HG03457 (cell line): ENCODE results near the gene NPHP4.
A peak's percentile ranks its signal among the peaks of the same experiment; 100 is the strongest.

Experiments
- ATAC-seq: cut with Tn5 transposase; IDR thresholded peaks from one replicate; pipeline ENCODE4 v1.9.1; 2021; ENCODE audit warnings: moderate number of reproducible peaks; ENCODE audit not compliant: unreplicated experiment

Gene NPHP4

GRCh38 chr1:6004412-6005123, 12.3 kb upstream of the NPHP4 start:
- no peak for ATAC-seq

GRCh38 chr1:6003568-6004411, 11.6 kb upstream of the NPHP4 start:
- no peak for ATAC-seq

DNA sequence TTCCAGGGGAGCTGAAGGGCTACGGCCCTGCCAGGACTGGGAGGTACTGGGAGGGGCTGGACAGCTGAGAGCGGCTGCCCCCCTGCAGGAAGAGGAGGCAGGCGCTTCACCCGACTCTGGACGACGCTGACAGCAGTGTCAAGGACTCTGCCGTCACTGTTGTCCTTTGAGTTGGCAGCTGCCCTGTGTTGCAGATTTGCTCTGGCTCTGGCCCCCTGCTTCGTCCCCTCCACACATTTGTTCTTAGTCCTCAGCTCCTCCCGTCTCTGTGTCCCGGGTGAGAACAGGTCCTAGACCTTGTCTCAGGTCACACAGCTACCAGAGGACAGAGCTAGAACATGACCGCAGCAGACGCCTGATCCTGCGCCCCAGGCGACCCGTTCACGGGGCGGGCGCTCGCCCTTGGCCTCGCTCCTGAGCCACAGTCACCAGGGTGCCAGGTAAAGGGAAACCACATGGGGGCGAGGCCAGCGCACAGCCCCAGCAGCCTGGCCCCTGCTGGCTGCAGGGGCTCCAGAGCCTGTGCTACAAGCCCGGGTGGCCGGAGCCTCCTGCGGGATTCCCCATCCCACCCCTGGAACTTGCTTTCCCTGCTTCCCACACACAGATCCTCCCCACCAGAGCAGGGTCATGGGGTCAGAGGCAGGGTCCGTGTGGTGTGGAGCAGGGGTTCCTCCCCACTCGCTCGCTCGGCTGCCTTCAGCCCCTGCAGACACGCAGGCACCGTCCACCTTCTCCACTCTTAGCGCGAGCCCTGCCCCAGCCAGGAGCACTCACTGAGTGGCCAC, 10.7 kb upstream of the NPHP4 start:
- no peak for ATAC-seq

- ATAC-seq = no peak
Observed at GRCh38 chr1:6001992-6002576, 9.9 kb upstream of the NPHP4 start.

DNA sequence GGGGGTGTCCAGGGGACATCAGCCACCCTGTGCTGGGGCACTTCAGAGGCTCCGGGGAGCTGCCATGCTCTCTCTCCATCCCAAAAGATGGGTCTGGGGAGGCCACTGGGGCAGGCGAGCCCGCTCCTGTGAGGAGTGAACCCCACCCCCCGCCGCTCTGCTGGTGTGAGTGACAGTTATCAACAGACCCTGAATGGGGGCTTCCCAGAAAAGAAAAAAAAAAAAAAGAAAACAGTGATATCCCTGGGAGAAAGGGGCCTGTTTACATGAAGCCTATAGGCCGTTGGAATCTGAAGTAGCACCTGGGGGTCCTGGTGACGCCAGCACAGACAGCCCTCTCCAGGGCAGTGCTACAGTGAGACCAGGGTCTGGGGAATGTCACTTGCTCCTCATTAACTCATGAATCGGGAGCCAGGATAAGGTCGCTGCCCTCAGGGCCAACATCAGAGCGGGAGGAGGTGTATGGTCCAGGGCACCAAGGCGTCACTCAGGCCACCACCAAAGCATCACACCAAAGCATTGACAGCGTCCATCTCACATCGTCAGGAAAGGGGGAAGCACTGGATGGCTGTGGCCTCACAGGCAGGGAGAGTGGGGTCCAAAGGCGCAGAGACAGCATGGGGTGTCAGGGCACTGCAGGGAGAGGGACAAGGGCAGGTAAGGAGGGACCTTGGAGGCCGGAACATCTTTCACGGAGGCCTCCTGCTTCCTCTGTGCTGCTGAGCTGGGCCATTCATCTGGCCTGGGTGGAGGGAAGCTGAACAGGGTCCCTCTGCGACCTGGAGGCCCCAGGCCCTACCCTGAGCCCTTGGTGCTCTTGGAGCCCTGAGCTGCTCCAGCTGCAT, 8.4 kb upstream of the NPHP4 start:
- no peak for ATAC-seq

GRCh38 chr1:5999711-6000443, 7.7 kb upstream of the NPHP4 start:
- no peak for ATAC-seq

- ATAC-seq = no peak
Observed at GRCh38 chr1:5998906-5999301, 6.7 kb upstream of the NPHP4 start.

- ATAC-seq = no peak
Observed at GRCh38 chr1:5998051-5998905, 6.1 kb upstream of the NPHP4 start.

DNA sequence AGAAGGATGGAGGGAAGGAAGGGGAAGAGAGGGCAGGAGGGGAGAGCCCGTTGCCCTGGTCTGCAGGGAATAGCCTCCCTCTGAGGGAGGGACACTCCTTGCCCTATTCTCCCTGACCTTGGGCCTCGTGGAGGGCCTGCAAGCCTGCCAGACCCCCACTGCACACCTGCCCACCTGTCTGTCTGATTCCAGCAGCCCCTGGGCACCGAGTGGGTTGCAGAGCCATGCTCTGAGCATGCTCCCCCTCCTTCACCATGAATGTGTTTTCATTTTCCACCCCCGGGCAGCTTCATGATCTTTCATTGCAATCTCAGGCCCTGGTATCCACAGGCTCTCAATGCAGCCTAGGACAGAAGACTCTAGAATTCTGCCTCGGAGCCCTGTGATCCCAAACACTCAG, 5.1 kb upstream of the NPHP4 start:
- no peak for ATAC-seq

GRCh38 chr1:5996641-5997270, 4.5 kb upstream of the NPHP4 start:
- no peak for ATAC-seq

DNA sequence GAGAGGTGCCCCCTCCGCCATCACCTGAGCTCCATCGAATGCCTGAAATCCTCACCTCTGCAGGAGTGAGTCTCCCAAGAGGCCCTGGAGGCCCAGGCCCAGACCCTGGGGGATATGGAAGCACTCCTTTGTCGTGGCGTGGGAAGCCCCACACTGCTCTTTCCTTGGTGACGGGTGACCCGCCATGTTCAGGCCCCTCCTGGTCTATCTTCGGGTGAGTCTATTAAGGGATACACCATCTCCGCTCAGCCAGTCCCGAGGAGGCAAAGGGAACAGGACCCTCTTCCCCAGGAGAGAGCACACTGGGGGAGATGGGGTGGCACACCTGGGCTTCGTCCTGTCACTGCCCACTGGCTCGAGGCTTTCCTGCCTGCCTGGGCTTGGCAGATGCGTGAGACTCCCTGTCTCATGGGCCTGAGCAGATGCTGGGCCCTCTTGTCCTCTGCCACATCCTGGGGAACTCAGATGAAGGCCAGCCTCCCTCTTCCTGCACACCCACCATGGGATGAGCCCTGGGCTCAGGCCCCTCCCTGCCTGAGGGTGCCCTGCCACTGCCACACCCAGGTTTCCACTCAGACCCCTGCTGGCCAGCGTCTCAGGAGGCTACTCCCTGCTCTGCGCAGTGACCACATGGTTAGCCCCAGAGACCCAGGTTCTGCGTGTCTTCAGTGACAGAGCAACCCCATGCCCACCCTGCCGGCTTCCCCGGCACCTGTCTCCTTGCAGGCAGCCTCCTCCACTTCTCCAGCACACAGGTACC, 3.8 kb upstream of the NPHP4 start:
- no peak for ATAC-seq

GRCh38 chr1:5994713-5995621, 2.7 kb upstream of the NPHP4 start:
- ATAC-seq = no peak

GRCh38 chr1:5993556-5994491, 1.6 kb upstream of the NPHP4 start:
- ATAC-seq = no peak

DNA sequence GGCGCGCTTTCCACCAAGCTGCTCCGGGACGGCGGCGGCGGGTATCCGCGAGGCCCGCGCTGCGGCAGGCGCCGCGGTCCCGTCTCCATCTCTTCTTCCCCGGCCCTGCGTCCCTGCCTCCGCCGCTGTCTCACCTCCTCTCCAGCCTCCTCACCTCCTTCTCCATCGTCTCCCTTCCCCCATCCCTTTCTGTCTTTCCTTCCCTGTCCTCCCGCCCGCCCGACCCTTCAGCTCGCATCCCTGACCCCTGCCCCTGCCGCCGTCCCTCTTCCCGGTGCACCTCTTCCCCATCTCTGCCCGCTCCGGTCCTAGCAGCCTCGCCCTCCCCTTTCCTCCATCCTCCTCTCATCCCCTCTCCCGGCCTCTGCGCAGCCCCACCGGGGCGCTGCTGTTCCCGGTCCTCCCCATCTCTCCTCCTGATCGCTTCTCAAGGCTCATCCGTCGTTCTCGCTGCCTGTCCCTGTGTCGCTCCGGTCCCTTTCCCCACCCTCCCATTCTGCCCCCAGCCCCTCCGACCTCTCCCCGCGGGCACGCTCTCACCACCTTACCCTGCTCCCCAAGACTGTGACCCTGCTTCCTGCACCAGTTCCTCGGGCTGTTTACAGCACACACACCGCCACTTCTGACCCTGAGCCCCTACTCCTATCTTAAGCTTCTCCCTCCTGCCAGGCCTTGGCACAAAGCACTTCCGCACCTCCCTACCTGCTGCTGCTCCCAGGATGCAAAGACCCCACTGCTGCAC, 760 bp upstream of the NPHP4 start:
- peak; percentile 1 for ATAC-seq
